T47D (cell line): ENCODE measurements around the gene NHEJ1.

Experiments
- DNase-seq, 2 experiments: peaks; one replicate each; pipeline versions ENCODE4 v3.0.0 to v3.0.0-alpha.2; 2011 to 2012; ENCODE audit warnings: low read depth in 1 of 2, low spot score in 1 of 2
- JUND ChIP-seq: IDR thresholded peaks from 2 replicates; pipeline ENCODE4 v1.6.1; 2012; ENCODE audit warnings: low read depth
- in situ Hi-C: cut with HindIII; loops from 2 replicates; pipeline ENCODE4 v1.10.0; 2016; ENCODE audit warnings: low sequenced_read_pairs, low pct_unique_long_range_greater_than_20kb

The NHEJ1 gene

GRCh38 chr2:219026946-219027345 lies 133.7 kb downstream of the NHEJ1 start:
- in situ Hi-C loops, result no loop called here
- no peak for TF ChIP-seq JUND
- DNase-seq, result no peak

GRCh38 chr2:219025637-219026585 lies 134.7 kb downstream of the NHEJ1 start:
- TF ChIP-seq JUND, result no peak
- no peak for DNase-seq
- in situ Hi-C loops, result no loop called here
